LNCAP (cell line): ENCODE measurements around the gene HTR5A.

Source experiments
- TF ChIP-seq, protein P1 (sequence below): fragments of 450-650 bp; IDR thresholded peaks from 2 replicates; pipeline ENCODE4 v1.5.1; 2017; ENCODE audit warnings: mild to moderate bottlenecking

Gene HTR5A

DNA sequence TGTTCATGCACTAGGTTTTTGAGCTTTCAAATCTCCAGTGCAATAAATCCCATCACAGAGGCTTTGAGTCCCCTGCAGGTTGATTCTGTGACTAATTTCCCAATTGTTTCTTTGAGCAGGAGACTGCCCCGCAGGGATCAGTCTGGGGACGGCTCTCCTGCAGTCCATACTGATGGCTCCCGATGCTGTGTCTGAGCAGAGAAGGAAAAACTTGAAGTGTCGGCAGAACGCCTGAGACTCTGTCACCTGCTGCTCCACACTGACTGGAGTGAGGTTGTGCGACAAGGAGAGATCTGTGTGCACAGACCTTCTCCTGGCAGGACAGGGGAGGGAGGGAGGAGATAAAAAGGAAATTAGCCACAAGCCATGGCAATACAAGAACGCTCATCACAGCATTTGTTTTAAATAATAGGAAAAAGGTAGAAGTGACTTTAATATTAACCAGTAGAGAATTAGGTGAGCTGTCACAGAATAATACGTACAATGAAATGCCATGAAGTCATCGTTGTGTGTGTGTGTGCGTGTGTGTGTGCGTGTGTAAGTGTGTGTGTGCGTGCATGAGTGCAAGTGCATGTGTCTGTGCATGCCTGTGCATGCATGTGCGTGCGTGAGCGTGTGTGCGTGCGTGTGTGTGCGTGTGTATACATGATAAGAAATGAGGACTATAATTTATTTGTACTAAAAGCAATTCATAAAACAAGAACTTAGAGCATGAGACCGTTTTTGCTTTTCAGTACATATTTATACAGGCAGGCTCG, 38.2 kb downstream of the HTR5A start:
- TF ChIP-seq, protein P1, sequence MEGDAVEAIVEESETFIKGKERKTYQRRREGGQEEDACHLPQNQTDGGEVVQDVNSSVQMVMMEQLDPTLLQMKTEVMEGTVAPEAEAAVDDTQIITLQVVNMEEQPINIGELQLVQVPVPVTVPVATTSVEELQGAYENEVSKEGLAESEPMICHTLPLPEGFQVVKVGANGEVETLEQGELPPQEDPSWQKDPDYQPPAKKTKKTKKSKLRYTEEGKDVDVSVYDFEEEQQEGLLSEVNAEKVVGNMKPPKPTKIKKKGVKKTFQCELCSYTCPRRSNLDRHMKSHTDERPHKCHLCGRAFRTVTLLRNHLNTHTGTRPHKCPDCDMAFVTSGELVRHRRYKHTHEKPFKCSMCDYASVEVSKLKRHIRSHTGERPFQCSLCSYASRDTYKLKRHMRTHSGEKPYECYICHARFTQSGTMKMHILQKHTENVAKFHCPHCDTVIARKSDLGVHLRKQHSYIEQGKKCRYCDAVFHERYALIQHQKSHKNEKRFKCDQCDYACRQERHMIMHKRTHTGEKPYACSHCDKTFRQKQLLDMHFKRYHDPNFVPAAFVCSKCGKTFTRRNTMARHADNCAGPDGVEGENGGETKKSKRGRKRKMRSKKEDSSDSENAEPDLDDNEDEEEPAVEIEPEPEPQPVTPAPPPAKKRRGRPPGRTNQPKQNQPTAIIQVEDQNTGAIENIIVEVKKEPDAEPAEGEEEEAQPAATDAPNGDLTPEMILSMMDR = no peak

DNA sequence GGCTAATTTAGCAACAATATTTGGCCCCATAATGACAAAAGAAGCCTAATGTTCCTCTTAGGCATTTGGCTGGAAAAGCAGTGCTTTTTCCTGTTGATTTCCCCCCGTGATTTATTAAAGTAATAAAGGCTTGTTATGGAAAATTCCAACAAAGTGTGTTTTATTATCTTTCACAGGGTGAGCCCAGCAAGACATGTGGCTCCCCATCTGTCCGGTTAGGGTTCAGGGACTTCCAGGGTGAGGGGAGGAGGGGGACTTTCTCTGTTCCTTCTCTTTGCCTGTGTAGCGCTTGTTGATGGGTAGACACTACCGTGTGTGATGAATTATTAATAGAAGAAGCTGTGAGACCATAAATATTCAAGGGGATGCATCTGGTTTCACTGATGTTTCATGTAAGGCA, 39.0 kb downstream of the HTR5A start:
- TF ChIP-seq, protein P1 = no peak

DNA sequence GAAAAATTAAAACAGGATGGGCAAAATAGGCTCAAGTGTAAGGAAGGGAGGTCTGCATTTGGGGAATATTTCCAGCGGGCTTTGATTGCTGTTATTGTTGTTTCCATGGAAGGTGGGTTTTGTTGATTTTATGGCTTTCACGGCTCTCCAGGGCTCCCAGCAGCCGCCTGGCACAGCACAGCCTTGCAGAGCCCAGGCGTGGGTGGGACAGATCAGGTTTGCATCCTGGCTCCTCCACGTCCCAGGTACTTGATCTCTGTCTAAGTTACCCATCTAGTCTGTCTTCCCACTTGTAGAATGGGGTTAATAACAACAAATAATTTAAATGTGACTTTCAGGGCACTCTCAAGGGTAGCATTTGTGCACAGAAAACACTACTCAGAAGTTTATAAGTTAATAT, 45.2 kb downstream of the HTR5A start:
- TF ChIP-seq, protein P1 = no peak

DNA sequence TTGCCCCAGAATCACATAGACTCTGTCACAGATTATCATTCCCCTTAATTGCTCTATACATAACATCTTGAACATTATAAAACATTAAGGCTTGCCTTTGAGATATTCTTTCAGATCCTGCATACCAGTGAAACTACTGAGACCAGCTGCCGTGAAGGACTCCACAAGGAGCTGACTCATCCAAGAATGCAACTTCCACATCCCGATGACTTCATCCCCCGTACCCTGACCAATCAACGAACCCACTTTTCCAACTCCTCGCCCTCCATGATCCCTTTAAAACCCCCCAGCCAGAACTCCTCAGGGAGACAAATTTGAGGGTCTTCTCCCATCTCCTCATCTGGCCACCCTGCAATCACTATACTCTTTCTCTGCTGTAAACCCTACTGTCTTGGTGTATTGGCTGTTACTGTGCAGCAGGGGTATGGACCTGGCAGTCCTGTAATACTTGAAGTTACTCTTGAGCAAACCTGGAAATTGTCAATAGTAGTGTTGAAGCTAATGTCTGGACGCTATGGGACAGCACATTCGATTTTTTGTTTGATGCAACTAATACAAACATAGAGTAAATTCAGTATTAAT, 49.8 kb downstream of the HTR5A start:
- TF ChIP-seq, protein P1 = no peak

DNA sequence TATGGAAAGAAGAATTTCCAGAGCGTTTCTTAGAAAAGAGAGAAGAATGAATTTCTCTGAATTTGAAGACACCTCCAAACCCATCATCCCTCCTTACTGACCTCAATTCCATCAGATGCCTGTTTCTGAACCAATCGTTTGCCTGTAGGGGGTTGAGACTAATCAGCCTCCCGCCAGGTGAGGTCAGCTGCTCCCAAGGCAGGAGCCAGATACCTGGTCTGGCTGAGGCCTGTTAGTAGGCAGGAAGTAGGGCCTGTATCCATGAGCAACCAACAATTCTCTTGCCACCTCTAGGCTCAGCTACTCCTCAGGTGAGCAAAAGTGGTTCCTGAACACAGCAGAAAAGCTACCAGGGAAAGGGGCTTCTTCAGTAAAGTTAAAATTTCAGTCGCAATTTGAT, 50.3 kb downstream of the HTR5A start:
- TF ChIP-seq, protein P1 = no peak

DNA sequence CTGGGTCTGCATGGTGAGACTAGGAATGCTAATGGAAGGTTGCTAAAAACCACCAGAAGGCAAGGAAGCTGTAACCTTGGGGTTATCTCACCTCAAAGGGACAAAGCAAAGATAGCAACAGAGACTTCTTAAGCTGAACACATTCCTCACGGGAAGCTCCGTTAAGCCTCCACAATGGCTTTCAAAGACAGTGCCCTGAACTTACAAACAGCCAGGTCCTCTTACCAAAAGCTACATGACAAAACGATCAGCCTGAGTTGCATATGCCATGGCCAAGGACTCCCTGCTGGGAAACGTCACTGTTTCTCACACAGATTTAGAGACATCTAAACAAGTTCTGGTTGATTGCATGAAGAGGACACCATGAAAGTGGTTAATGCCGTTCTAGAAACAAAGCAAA, 52.7 kb downstream of the HTR5A start:
- TF ChIP-seq, protein P1 = no peak

DNA sequence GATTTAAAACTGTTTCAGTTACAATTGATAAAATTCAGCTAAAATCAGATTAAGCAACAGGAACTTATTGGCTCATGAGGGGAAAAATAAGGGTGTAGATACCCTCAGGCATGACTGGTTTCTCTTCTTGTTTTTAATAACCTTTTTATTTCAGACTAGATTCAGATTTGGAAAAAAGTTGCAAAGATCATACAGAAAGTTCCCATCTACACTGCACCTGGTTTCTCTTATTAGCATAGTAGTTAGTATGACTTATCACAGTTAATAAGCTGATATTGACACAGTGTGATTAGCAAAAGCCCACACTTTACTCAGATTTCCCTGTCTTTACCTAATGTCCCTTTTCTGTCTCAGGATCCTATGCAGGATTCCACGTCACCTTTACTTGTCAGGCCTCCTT, 53.3 kb downstream of the HTR5A start:
- TF ChIP-seq, protein P1 = no peak
